AG08396 (cell line): Measurements from ENCODE around the gene MAPK8.
"Not testable (repeated sequence)": the region's sequence is repeated elsewhere in the genome, so short reads cannot be mapped to it uniquely, and the experiment has no call there.

Experiments
- DNase-seq: peaks from one replicate; pipeline ENCODE4 v3.0.0; 2012; ENCODE audit warnings: low spot score, mixed read lengths

MAPK8 gene

DNA sequence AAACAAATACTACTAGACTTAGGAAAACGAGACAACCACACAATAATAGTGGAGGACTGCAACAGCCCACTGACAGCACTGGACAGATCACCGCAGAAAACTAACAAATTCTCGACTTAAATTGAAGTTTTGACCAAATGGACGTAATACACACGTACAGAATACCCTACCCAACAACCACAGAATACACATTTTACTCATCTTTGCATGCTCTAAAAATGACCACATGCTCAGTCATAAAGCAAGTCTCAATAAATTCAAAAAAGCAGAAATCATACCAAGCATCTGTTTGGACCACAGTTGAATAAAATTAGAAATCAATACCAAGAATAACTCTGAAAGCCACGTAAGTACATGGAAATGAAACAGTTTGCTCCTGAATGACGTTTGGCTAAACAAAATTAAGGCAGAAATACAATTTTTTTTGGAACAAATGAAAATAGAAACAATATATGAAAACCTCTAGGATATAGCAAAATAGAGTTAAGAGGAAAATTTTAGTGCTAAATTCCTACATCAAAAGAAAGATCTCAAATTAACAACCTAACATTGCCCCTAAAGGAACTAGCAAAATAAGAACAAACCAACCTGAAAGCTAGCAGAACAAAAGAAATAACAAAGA lies 30.6 kb downstream of the MAPK8 start:
- DNase-seq: no peak

DNA sequence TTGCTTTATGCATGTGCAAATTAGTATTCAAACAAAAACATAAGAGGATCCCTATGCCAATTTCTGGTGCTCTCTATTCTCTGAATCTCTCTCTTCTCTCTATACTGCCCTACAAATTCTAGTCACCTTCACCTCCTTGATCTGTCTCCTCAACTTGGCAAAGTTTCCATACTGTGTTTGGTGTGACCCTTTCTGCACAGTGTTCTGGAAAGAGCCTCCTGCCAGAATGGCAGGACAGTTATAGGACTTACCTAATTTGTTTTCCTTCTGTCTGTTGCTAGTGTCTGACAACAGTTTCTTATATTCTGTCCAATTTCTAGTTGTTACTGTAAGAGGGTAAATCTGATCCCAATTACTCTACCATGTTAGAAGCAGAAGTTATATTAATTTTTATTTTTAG lies 34.3 kb downstream of the MAPK8 start:
- no peak for DNase-seq

DNA sequence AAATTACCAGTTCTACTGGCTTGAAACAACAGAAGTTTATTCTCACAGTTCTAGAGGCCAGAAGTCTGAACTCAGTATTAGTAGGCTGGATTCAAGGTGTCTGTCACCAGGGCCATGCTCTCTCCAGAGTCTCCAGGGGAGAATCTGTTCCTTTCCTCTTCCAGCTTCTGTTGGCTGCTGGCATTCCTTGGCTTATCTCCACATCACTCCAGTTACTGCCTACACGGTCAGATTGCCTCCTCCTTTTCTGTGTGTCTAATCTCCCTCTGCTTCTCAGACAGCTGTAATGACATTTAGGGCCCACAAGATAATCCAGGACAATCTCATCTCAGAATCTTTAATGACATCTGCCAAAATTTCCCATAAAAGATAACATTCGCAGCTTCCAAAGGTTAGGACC lies 36.6 kb downstream of the MAPK8 start:
- no peak for DNase-seq

DNA sequence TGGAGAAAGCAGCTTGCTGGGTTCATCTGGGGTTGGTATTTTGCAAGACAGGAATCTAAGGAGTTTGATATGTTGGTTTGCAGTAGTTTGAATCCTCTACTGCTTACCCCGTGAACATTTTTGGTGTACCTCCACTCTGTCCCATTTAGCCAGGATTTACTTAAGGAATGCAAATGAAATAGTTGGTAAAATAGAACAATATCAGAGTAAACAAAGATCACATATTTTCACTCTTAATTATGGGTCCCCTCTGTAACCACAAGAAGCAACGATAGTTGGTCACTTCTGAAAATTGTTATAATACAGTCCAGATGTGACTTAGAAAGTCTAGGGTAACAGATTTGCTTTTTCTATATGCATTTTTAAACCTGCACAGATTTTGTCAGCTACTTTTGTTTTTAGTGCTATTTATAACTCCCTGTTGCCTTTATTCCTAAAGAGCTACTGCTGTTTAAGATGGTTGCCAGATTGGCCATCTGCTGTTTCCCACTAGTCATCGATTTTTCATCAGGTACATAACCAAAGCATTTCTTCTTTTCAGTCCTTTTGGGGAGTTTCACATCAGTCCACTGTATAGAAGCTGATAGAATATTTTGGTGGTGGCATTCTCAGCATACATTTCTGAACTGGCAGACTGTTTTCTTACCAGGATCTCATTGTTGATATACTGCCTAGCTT lies 37.6 kb downstream of the MAPK8 start:
- DNase-seq: no peak

DNA sequence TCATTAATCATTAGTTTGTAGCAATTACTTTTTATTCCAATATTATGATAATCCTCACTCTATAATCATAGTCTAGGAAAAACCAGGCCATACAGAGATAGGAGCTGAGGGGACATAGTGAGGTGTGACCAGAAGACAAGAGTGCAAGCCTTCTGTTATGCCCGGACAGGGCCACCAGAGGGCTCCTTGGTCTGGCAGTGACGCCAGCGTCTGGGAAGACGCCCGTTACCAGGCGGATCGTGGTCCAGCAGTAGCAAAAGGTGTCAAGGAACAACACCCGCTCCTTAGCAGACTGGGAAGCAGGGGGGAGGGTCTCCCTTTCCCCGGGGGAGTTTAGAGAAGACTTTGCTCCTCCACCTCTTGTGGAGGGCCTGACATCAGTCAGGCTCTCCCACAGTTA lies 39.8 kb downstream of the MAPK8 start:
- DNase-seq: not testable (repeated sequence)

DNA sequence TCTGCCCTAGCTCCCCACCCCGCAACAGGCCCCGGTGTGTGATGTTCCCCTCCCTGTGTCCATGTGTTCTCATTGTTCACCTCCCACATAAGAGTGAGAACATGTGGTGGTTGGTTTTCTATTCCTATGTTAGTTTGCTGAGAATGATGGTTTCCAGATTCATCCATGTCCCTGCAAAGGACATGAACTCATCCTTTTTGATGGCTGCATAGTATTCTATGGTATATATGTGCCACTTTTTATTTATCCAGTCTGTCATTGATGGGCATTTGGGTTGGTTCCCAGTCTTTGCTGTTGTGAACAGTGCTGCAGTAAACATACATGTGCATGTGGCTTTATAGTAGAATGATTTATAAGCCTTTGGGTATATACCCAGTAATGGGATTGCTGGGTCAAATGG lies 41.1 kb downstream of the MAPK8 start:
- not testable (repeated sequence) for DNase-seq

DNA sequence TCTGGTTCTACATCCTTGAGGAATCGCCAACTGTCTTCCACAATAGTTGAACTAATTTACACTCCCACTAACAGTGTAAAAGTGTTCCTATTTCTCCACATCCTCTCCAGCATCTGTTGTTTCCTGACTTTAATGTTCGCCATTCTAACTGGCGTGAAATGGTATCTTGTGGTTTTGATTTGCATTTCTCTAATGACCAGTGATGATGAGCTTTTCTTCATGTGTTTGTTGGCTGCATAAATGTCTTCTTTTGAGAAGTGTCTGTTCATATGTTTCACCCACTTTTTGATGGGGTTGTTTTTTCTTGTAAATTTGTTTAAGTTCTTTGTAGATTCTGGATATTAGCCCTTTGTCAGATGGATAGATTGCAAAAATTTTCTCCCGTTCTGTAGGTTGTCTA lies 41.5 kb downstream of the MAPK8 start:
- DNase-seq: not testable (repeated sequence)

DNA sequence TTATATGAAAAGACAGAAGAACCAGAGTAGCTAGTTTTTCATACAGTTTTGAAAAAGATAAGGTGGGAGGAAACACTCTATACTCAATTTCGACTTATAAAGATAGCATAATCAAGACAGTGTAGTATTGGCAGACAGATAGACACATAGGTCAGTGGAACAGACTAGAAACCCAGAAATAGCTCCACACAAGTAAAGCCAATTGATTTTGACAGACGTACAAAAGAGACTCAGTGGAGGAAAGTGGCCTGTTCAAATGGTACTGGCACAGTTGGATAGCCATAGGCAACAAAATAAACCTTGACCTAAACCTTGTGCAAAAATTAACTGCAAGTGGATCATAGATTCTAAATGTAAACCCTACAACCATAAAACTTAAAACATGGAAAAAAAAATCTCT lies 46.8 kb downstream of the MAPK8 start:
- DNase-seq: no peak

DNA sequence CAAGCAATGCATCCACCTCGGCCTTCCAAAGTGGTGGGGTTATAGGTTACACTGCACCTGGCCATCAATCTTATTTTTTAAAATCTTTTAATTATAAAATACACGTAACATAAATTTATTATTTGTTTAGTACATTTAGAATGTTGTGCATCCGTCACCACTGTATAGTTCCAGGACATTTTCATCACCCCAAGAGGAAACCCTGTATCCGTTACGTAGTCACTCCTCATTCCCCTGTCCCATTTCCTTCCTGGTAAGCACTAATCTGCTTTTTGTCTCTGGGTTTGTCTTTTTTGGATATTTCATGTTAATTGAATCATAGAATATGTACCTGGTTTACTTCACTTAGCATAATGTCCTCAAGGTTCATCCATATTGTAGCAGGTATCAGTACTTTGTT lies 51.2 kb downstream of the MAPK8 start:
- DNase-seq: no peak

DNA sequence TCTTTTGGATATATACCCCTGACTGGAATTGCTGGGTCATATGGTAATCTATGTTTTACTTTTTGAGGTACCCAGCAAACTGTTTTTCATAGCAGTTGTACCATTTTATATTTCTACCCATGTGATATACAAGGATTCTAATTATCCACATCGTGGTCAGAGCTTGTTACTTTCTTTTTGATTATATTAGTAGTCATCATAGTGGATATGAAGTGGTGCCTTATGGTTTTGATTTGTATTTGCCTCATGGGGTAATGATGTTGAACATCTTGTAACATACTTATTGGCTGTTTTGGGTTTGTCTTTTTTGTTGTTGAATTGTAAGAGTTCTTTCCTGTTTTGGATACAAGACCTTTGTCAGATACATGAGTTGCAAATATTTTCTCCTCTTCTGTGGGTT lies 51.7 kb downstream of the MAPK8 start:
- DNase-seq: no peak

DNA sequence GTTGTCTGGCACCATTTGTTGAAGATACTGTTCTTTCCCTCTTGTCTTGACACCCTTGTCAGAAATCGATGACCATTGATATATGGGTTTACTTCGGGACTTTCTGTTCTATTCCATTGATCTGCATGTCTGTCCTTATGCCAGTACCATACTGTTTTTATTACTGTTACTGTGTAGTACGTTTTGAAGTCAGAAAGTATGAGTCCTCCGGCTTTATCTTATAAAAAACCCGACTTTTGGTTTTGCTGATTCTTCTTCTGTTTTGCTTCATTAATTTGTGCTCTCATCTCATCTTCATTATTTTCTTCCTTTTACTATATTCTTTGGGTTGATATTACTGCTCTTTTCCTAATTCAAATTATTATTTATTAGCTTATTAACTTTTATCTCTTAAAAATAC lies 52.4 kb downstream of the MAPK8 start:
- DNase-seq: no peak

DNA sequence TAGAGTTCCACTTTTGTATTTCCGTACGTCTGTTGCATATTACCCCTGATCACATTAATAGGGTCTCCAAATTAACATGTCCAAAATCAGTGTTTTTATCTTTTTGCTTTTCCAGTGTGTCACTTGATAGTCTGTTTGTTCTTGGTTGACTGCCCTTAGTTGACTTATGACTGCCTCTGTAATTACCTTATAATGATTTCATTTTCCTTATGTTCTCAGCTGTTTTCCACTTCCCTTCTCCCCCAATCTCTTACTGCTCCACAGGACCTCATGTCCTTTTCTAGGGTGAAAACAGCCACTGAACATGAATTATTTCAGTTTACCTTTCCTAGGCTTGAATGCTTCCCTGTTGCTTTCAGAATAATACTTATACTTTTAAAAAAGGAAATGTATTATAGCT lies 54.7 kb downstream of the MAPK8 start:
- DNase-seq: no peak

DNA sequence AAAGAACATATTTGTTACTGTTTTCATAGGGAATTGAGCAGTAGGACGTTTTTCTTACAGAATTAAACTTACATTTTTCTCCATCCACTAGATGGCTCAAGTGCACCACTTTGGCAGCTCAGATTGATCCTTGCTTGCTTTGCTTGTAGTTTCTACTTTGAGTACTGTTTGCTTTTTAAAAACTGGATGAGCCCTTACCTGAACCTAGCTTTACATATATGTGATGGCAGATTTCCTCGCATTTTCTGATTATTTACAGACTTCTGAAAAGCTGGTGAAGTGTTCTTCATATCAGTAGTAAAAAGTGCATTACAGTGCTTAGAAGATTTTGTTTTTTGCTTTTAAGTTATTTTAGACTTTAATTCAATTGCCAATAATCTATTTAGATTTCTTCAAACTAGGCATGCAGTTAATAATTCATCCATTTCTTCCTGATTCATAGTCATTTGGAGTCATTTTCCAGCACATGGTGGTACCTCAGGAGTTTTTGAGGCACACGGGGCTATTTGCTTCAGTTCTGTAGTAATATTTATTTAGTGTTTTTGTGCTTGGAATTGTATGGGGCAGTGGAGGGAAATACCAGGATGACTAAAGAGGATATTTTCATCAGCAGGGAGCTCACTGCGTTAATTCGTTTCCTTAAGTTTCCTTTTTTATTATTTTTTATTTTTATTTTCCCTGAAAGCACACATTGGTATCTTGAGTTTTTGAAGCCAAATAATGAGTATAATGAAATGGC lies 57.3 kb downstream of the MAPK8 start:
- DNase-seq: peak; percentile 37

DNA sequence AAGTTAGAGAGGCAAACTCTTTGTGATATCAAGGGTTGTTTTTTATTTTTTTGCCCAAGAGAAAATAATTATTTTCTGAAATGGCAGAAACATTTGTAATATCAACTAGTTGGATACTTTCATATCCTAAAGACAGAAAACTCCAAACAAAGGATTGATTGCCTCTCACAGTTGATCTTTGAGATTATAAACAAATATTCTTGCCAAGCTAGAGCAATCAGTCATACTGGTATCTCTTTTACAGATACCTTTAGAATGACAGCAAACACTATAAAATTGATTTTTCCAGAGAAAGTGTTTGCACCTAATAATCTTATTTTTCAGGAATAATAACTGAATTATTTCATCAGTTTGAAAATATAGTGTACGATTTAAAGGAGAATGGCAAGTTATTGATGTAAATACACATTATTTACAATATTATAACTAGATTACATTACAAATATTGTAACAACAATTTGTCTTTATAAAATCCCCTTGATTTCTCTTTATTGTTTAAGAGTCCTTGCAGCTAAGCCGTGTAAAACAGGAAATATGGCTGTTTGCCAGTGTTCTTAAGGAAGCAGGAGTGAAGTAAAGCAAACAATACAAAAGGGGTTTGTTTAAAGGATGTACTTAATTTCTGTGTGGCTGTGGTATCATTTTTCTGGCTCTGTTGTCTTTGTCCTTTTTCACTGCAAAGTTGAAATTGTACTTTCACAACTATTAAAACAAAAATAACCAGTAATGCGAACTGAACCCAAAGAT lies 58.4 kb downstream of the MAPK8 start:
- DNase-seq: no peak

DNA sequence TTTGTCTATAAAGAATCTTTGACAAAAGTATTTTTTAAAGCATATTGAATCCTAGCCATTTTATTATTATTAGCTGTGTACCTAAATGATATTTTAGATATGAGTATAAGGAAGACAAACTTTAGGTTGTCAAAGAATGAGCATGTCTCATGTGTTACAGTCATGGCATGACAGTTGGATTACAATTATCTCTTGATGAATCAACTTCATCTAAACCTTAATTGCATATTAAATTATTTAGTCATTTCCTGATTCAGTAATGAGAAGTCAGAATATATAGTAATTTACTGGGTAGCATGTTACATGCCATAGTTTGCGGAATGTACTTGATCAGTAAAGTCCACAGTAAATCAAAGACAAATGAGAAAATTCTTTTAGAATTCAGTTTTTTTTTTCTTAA lies 59.2 kb downstream of the MAPK8 start:
- no peak for DNase-seq

DNA sequence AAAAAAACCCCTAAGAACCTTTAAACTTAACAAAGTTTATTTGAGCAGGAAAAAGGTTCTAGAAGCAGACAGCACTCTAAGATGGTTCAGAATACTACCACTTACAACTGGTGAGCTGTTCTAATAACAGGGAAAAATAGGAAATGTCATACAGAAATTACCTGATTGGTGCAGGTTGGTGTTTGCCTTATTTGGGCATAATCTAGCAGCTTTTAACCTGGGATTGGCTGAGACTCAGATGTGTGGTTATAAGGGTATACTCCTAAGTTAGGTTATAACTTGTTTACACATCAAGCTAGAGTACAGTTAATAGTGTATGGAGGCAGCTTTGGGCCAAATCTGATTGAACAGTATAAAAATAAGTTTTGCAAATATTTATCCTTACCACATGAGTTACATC lies 59.8 kb downstream of the MAPK8 start:
- no peak for DNase-seq

DNA sequence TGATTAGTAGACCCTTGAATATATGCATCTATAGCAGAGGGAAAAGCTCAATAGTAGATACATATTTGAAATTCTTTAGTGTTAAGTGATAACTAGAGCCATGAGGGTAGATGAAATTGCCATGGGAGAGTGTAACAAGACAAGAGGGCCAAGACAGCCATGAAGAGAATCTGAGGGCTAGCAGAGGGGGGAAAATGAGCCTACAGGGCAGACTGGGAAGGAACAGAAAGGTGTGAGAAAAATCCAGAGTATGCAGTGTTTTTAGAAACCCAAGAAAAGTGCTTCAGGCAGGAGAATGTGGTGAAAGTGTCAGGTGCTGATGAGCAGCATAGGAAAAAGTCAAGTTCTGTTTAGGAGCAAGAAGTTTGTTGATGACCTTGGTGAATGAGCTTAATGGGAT lies 63.0 kb downstream of the MAPK8 start:
- no peak for DNase-seq

DNA sequence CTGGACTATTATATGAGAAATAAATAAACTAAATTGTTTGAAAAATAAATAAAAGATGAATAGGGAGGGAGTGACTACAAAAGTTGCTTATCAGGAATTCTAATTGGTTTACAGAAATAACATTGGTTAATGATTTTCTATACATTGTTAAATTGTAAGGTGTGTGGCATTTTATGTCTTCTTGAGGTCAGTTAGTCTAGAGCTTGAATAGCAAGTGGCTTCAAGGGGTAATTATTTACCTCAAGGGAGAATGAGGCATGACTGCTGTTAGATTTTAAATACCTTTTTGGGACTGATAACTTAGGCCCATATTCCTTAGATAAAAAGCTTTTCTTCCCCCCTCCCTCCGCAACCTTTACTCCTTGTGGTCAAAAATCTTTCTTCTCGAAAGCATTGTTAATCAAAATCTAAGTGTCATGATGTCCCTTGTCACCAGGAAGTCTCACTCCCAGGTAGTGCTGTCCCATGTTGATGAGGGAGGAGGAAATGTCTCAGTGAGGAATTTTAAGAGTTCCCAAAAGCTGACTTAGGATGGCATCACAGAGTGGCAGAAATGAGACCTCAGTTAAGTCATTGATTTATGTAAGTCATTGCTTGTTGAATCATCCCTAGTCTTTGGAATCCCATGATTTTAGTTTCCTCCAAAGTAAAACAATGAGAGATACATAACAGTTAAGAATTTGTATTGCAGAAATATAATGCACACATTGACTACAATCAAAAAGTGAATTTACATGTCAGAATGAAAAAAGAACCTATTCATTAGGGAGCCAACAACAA lies 71.5 kb downstream of the MAPK8 start:
- no peak for DNase-seq

DNA sequence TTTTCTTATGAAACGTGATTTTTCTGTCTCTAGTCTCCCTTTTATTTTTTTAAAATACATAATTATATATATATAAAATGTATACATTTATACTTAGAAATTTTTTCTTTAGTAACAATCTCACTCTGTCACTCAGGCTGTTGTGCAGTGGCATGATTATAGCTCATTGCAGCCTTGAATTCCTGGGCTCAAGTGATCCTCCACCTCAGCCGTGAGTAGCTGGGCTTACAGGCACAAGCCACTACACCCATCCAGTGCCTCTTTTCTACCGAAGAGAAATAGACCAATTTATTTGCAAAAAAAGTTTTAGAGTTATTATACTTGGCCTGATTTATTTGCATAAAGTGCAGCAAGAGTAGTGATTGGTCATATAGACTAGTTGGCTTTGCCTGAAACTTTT lies 72.2 kb downstream of the MAPK8 start:
- no peak for DNase-seq

DNA sequence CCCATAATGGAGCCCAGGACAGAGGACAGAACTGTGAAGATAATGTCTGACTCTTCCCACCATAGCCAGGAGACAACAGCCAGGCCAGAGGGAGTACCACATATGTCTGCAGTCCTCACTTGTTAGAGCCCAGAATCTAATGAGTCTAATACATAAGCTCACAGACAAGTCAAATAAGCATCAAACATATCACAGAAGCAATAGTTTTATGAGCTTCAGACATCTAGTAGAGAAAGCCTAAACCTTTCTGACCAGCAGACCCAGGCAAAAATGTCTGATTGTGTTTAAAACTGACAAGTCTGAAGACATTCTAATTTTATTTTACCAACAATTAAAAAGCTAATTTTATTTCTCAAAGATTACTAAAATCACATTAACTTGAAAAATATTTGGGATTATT lies 75.5 kb downstream of the MAPK8 start:
- no peak for DNase-seq

DNA sequence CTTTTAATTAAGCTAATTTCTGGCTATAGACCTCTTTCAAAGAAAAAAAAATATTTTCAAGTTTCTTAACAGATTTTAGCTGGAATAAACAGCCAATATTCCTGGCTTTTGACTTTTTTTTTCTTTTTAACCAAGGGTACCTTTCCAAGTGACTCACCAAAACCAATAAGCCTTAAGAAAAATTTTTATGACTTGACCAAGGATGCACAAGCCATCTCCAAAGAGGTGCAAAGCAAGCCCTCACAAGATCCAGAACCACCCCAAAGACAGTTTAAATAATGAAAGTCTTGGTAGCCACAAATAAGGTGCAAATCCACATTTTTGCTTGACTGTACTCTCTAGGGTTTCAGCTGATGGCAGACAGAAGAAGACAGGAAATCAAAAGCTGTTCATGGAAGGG lies 76.5 kb downstream of the MAPK8 start:
- DNase-seq: no peak

DNA sequence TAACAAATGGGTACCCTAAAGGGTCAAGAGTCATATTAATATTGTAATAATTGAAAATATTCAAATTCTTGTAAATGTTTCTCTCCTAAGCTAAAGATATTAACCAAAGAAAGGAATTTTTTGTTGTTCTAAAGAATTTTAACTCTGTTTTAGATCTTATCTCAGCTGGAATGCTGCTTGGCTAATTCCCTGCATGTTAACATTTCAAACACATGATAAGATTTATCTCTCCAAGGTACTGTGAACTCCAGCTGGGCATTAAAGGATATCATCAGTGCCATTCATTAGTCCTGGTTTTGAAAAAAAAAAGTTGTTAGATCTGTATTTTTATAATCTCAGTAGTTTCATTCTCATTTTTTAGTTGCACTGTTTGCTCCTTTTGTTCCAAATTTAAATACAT lies 76.9 kb downstream of the MAPK8 start:
- no peak for DNase-seq
